CD4-positive, alpha-beta T cell treated with Interleukin-15 for 4 hours (primary cell): Measurements from ENCODE around the gene LRRC37A.
"Not testable (repeated sequence)": the region's sequence is repeated elsewhere in the genome, so short reads cannot be mapped to it uniquely, and the experiment has no call there.

Source experiments
- DNase-seq: peaks from one replicate; pipeline ENCODE4 v3.0.0-alpha.2; 2020; ENCODE audit warnings: low spot score

The LRRC37A gene

GRCh38 chr17:46287587-46287986 lies 7.3 kb upstream of the LRRC37A start:
- not testable (repeated sequence) for DNase-seq

GRCh38 chr17:46290906-46291546 lies 3.9 kb upstream of the LRRC37A start:
- not testable (repeated sequence) for DNase-seq

GRCh38 chr17:46291618-46292017 lies 3.3 kb upstream of the LRRC37A start:
- DNase-seq, result not testable (repeated sequence)

- DNase-seq, result not testable (repeated sequence)
These were observed 46.3 kb downstream of the LRRC37A start for GRCh38 chr17:46341220-46341619.

- DNase-seq, result not testable (repeated sequence)
These were observed 47.2 kb downstream of the LRRC37A start for GRCh38 chr17:46342131-46342530.

- DNase-seq, result not testable (repeated sequence)
These were observed 53.4 kb downstream of the LRRC37A start for GRCh38 chr17:46348345-46348744.

GRCh38 chr17:46349060-46349459 lies 54.1 kb downstream of the LRRC37A start:
- DNase-seq, result not testable (repeated sequence)

- DNase-seq, result not testable (repeated sequence)
These were observed 58.9 kb downstream of the LRRC37A start for GRCh38 chr17:46353856-46354255.

- DNase-seq, result not testable (repeated sequence)
These were observed 66.3 kb downstream of the LRRC37A start for GRCh38 chr17:46361145-46361735.

GRCh38 chr17:46361755-46362154 lies 66.8 kb downstream of the LRRC37A start, which contains the start of gene ARL17B:
ARL17B (minus strand) TSS chr17:46361766; CDS start chr17:46358397, 3,369 bp downstream.
- DNase-seq, result peak; percentile 100

GRCh38 chr17:46367520-46367919 lies 72.6 kb downstream of the LRRC37A start:
- DNase-seq, result not testable (repeated sequence)

- DNase-seq, result not testable (repeated sequence)
These were observed 77.6 kb downstream of the LRRC37A start for GRCh38 chr17:46372236-46373229.

- not testable (repeated sequence) for DNase-seq
These were observed 78.5 kb downstream of the LRRC37A start for GRCh38 chr17:46373418-46373817.

GRCh38 chr17:46383118-46383517 lies 88.2 kb downstream of the LRRC37A start:
- DNase-seq, result not testable (repeated sequence)

GRCh38 chr17:46385491-46385890 lies 90.6 kb downstream of the LRRC37A start:
- not testable (repeated sequence) for DNase-seq
